Umbilical cord (tissue), 2 donors: Measurements from ENCODE around the gene VCAN. TPM values are rescaled to one million over a fixed set of nuclear protein-coding genes. Genes with fewer than 3 reads are reported as not detected.
A peak's percentile ranks its signal among the peaks of the same experiment; 100 is the strongest.
"Not testable (repeated sequence)": the region's sequence is repeated elsewhere in the genome, so short reads cannot be mapped to it uniquely, and the experiment has no call there.

Source experiments
- DNase-seq: peaks from one replicate; pipeline ENCODE4 v3.0.0-alpha.2; 2015; ENCODE audit warnings: low spot score
- total RNA-seq: library from RNA; depleted of rRNA; stranded (reverse); fragments of >200 nt; gene quantifications from one replicate; pipeline ENCODE4 v1.2.3, GENCODE V29; 2014; ENCODE audit warnings: low replicate concordance; ENCODE audit not compliant: insufficient read depth

Gene VCAN
- 930 TPM for total RNA-seq

- peak; percentile 97 for DNase-seq
Measured at GRCh38 chr5:83471405-83472212, at the start of gene VCAN. TSS of gene VCAN (plus strand) at chr5:83471744. CDS start at chr5:83483519, 11,775 bp downstream.

- DNase-seq = no peak
Measured at GRCh38 chr5:83422284-83422683, 49.3 kb upstream of the VCAN start.

GRCh38 chr5:83426855-83427254, 44.7 kb upstream of the VCAN start:
- no peak for DNase-seq

- no peak for DNase-seq
Measured at GRCh38 chr5:83428126-83428525, 43.4 kb upstream of the VCAN start.

- DNase-seq = no peak
Measured at GRCh38 chr5:83428890-83429289, 42.7 kb upstream of the VCAN start.

- DNase-seq = peak; percentile 39
Measured at GRCh38 chr5:83430130-83431010, 41.2 kb upstream of the VCAN start.

- DNase-seq = no peak
Measured at GRCh38 chr5:83433891-83434290, 37.7 kb upstream of the VCAN start.

GRCh38 chr5:83434946-83435345, 36.6 kb upstream of the VCAN start:
- DNase-seq = no peak

- DNase-seq = no peak
Measured at GRCh38 chr5:83436276-83436675, 35.3 kb upstream of the VCAN start.

GRCh38 chr5:83437697-83438096, 33.8 kb upstream of the VCAN start:
- not testable (repeated sequence) for DNase-seq

- DNase-seq = no peak
Measured at GRCh38 chr5:83440826-83441225, 30.7 kb upstream of the VCAN start.

- DNase-seq = no peak
Measured at GRCh38 chr5:83441747-83442146, 29.8 kb upstream of the VCAN start.

- no peak for DNase-seq
Measured at GRCh38 chr5:83443534-83443933, 28.0 kb upstream of the VCAN start.

GRCh38 chr5:83444445-83444844, 27.1 kb upstream of the VCAN start:
- no peak for DNase-seq

- DNase-seq = peak; percentile 37
Measured at GRCh38 chr5:83446253-83446947, 25.1 kb upstream of the VCAN start.

- no peak for DNase-seq
Measured at GRCh38 chr5:83447533-83447932, 24.0 kb upstream of the VCAN start.

GRCh38 chr5:83450183-83450966, 21.2 kb upstream of the VCAN start:
- no peak for DNase-seq

- DNase-seq = no peak
Measured at GRCh38 chr5:83450967-83451248, 20.6 kb upstream of the VCAN start.

GRCh38 chr5:83451955-83452354, 19.6 kb upstream of the VCAN start:
- no peak for DNase-seq

GRCh38 chr5:83453937-83454336, 17.6 kb upstream of the VCAN start:
- DNase-seq = no peak

GRCh38 chr5:83464261-83464660, 7.3 kb upstream of the VCAN start:
- DNase-seq = no peak
